GM19238 (cell line): ENCODE results near the gene TTC9B.

Source experiments
- DNase-seq: peaks from one replicate; pipeline ENCODE4 v3.0.0; 2011; ENCODE audit warnings: low spot score; ENCODE audit not compliant: insufficient read length

Gene TTC9B

GRCh38 chr19:40216013-40216776, 2.0 kb downstream of the TTC9B start:
- no peak for DNase-seq

GRCh38 chr19:40214936-40215335, 3.2 kb downstream of the TTC9B start:
- DNase-seq, result no peak

- DNase-seq, result no peak
Measured at GRCh38 chr19:40213882-40214570, 4.2 kb downstream of the TTC9B start.

- no peak for DNase-seq
Measured at GRCh38 chr19:40213251-40213829, 4.8 kb downstream of the TTC9B start.

- no peak for DNase-seq
Measured at GRCh38 chr19:40210889-40211288, 7.3 kb downstream of the TTC9B start.

GRCh38 chr19:40208602-40209001, 9.6 kb downstream of the TTC9B start:
- no peak for DNase-seq

GRCh38 chr19:40205760-40206159, 12.4 kb downstream of the TTC9B start:
- no peak for DNase-seq

- DNase-seq, result no peak
Measured at GRCh38 chr19:40204381-40204780, 13.8 kb downstream of the TTC9B start.

GRCh38 chr19:40200341-40201099, 17.7 kb downstream of the TTC9B start:
- no peak for DNase-seq

- DNase-seq, result no peak
Measured at GRCh38 chr19:40198272-40198990, 19.8 kb downstream of the TTC9B start.

- DNase-seq, result no peak
Measured at GRCh38 chr19:40193587-40193849, 24.7 kb downstream of the TTC9B start.

GRCh38 chr19:40192758-40193586, 25.2 kb downstream of the TTC9B start:
- DNase-seq, result no peak

GRCh38 chr19:40191836-40192646, 26.1 kb downstream of the TTC9B start:
- DNase-seq, result no peak

GRCh38 chr19:40190891-40191835, 27.0 kb downstream of the TTC9B start, which contains the start of gene MAP3K10:
MAP3K10 (plus strand) TSS chr19:40191426; CDS start chr19:40192032, 606 bp downstream.
- DNase-seq, result peak; percentile 88

- DNase-seq, result no peak
Measured at GRCh38 chr19:40184273-40184672, 33.9 kb downstream of the TTC9B start.

- DNase-seq, result no peak
Measured at GRCh38 chr19:40178756-40179155, 39.4 kb downstream of the TTC9B start.

GRCh38 chr19:40177286-40178070, 40.7 kb downstream of the TTC9B start:
- DNase-seq, result no peak

GRCh38 chr19:40175820-40176219, 42.4 kb downstream of the TTC9B start:
- no peak for DNase-seq
